ENCODE results near the gene EEF1A2.

The EEF1A2 gene

GRCh38 chr20:63467294-63468083 lies 31.4 kb downstream of the EEF1A2 start:
- DNase-seq (ENCODE audit: low read depth): no peak

- no peak for DNase-seq (ENCODE audit: low read depth)
These were observed 32.0 kb downstream of the EEF1A2 start for GRCh38 chr20:63466861-63467260.

GRCh38 chr20:63466250-63466825 lies 32.5 kb downstream of the EEF1A2 start:
- no peak for DNase-seq (ENCODE audit: low read depth)

GRCh38 chr20:63465380-63466249 lies 33.3 kb downstream of the EEF1A2 start:
- no peak for DNase-seq (ENCODE audit: low read depth)

- no peak for DNase-seq (ENCODE audit: low read depth)
These were observed 34.6 kb downstream of the EEF1A2 start for GRCh38 chr20:63464289-63464635.

GRCh38 chr20:63463400-63464288 lies 35.2 kb downstream of the EEF1A2 start:
- DNase-seq (ENCODE audit: low read depth): no peak

- no peak for DNase-seq (ENCODE audit: low read depth)
These were observed 36.6 kb downstream of the EEF1A2 start for GRCh38 chr20:63462244-63462643.

- DNase-seq (ENCODE audit: low read depth): no peak
These were observed 37.6 kb downstream of the EEF1A2 start for GRCh38 chr20:63461104-63461763.

GRCh38 chr20:63459070-63459380 lies 39.9 kb downstream of the EEF1A2 start:
- no peak for DNase-seq (ENCODE audit: low read depth)

GRCh38 chr20:63458170-63459069 lies 40.5 kb downstream of the EEF1A2 start:
- DNase-seq (ENCODE audit: low read depth): no peak

- DNase-seq (ENCODE audit: low read depth): no peak
These were observed 41.1 kb downstream of the EEF1A2 start for GRCh38 chr20:63457737-63458136.

- DNase-seq (ENCODE audit: low read depth): no peak
These were observed 42.2 kb downstream of the EEF1A2 start for GRCh38 chr20:63456429-63457284.

GRCh38 chr20:63455568-63455859 lies 43.4 kb downstream of the EEF1A2 start:
- DNase-seq (ENCODE audit: low read depth): no peak

- DNase-seq (ENCODE audit: low read depth): no peak
These were observed 43.9 kb downstream of the EEF1A2 start for GRCh38 chr20:63454731-63455567.

GRCh38 chr20:63452821-63453523 lies 45.9 kb downstream of the EEF1A2 start:
- DNase-seq (ENCODE audit: low read depth): no peak

GRCh38 chr20:63452341-63452740 lies 46.5 kb downstream of the EEF1A2 start:
- DNase-seq (ENCODE audit: low read depth): no peak

GRCh38 chr20:63451821-63452220 lies 47.1 kb downstream of the EEF1A2 start:
- DNase-seq (ENCODE audit: low read depth): no peak

All from iris pigment epithelial cell (primary cell).